Lung (tissue), 12 donors: ENCODE measurements around the gene C22orf23. TPM values are rescaled to one million over a fixed set of nuclear protein-coding genes. Genes with fewer than 3 reads are reported as not detected.
A peak's percentile ranks its signal among the peaks of the same experiment; 100 is the strongest.

Experiments
- ATAC-seq: fragments of 200-7000 bp; cut with Tn5 transposase; one replicate; pipeline ENCODE4 v1.9.1; 2020; ENCODE audit warnings: moderate number of reproducible peaks; ENCODE audit not compliant: insufficient read depth, low FRiP score
- DNase-seq, 3 donors: peaks; one replicate each; pipeline ENCODE4 v3.0.0-alpha.2; 2013 to 2017
- H3K27ac ChIP-seq, 2 donors: one replicate each; pipeline ENCODE4 v1.5.1; 2013; ENCODE audit warnings: mild to moderate bottlenecking in 2 of 2, moderate library complexity in 2 of 2, control low read depth in 1 of 2, inconsistent platforms in 1 of 2, low read depth in 1 of 2, low read length in 1 of 2
- H3K27me3 ChIP-seq, 3 donors: one replicate each; pipeline ENCODE4 v1.5.1; 2013; ENCODE audit warnings: low read length in 2 of 3; ENCODE audit not compliant: control insufficient read depth in 3 of 3, insufficient read depth in 3 of 3
- H3K36me3 ChIP-seq, 4 donors: one replicate each; pipeline ENCODE4 v1.5.1; 2013; ENCODE audit warnings: low read length in 4 of 4, mild to moderate bottlenecking in 1 of 4, moderate library complexity in 1 of 4; ENCODE audit not compliant: control insufficient read depth in 4 of 4, insufficient read depth in 4 of 4
- H3K4me1 ChIP-seq, 5 donors: one replicate each; pipeline ENCODE4 v1.5.1; 2013; ENCODE audit warnings: low read length in 5 of 5, mild to moderate bottlenecking in 2 of 5, moderate library complexity in 1 of 5; ENCODE audit not compliant: control insufficient read depth in 5 of 5, insufficient read depth in 5 of 5
- H3K4me3 ChIP-seq: one replicate; pipeline ENCODE4 v1.5.1; 2013; ENCODE audit warnings: mild to moderate bottlenecking, control low read depth, moderate library complexity
- H3K9ac ChIP-seq, 2 donors: one replicate each; pipeline ENCODE4 v1.5.1; 2013; ENCODE audit warnings: low read length in 2 of 2, control low read depth in 1 of 2; ENCODE audit not compliant: insufficient read depth in 1 of 2
- H3K9me3 ChIP-seq, 4 donors: one replicate each; pipeline ENCODE4 v1.5.1; 2013; ENCODE audit warnings: low read length in 3 of 4, mild to moderate bottlenecking in 1 of 4, moderate library complexity in 1 of 4; ENCODE audit not compliant: control insufficient read depth in 4 of 4, insufficient read depth in 3 of 4
- CTCF ChIP-seq: IDR thresholded peaks from 2 replicates; pipeline ENCODE4 v1.5.1; 2012; ENCODE audit warnings: mild to moderate bottlenecking; ENCODE audit errors: control extremely low read depth, extremely low read depth
- WGBS, 2 donors: extraction: QIAGEN DNeasy Blood & Tissue Kit; methylation state at CpG; one replicate each; pipeline ENCODE4 v1.1.7; 2013; 5-methylcytosine and 5-hydroxymethylcytosine counted together
- polyA plus RNA-seq, 2 donors: library from polyadenylated mRNA; stranded (reverse); fragments of 200-250 nt; gene quantifications; one replicate each; pipeline ENCODE4 v1.2.1, GENCODE V29; 2013
- total RNA-seq, 2 donors: library from RNA; depleted of rRNA in 1 of 2; stranded (reverse); fragments of >200 nt in 1 of 2; gene quantifications; one replicate each; pipeline ENCODE4 v1.2.1, GENCODE V29; 2014 to 2021
- donor health status: control.
- donor health status: control.
- donor health status: Bipolar disorder and iron deficiency.
- donor health status: healthy.
- donor health status: DM: yes; HTN: yes; CAD: no.

The C22orf23 gene
- total and polyA plus RNA-seq, 4 donors = 1.1 to 4.2 (median 1.5) TPM

GRCh38 chr22:37925330-37925729 is 28.1 kb downstream of the C22orf23 start:
- no peak overlapping the region for H3K4me3 ChIP-seq
- H3K27ac ChIP-seq = peak overlapping the region in 1 of 2 donors; percentile 41
- WGBS, 2 donors = 79 to 86% methylated on average over 3 of the region's 3 CpGs
- peaks cover 0 to 4% (median 0%) of the 10 kb centered on the region in 5 donors for H3K4me1 ChIP-seq
- H3K27me3 ChIP-seq = peaks cover 0 to 6% (median 0%) of the 10 kb centered on the region in 3 donors
- H3K9ac ChIP-seq = no peak overlapping the region
- H3K36me3 ChIP-seq = peaks cover 10 to 55% (median 15%) of the 10 kb centered on the region in 4 donors
- DNase-seq = no peak
- TF ChIP-seq CTCF = no peak
- ATAC-seq = no peak
- no peaks in the 10 kb centered on the region for H3K9me3 ChIP-seq

GRCh38 chr22:37924386-37925065 is 28.9 kb downstream of the C22orf23 start:
- WGBS, 2 donors = 90 to 95% methylated on average over 18 of the region's 18 CpGs
- Histone ChIP-seq H3K9ac (peak overlapping the region in 1 of 2 donors; percentile 5), H3K9me3 (no peaks in the 10 kb centered on the region), H3K4me3 (no peak overlapping the region), H3K27ac (peak overlapping the region in 1 of 2 donors; percentile 41), H3K27me3 (peaks cover 0 to 6% (median 0%) of the 10 kb centered on the region in 3 donors), H3K4me1 (peaks cover 0 to 6% (median 0%) of the 10 kb centered on the region in 5 donors), H3K36me3 (peaks cover 10 to 57% (median 16%) of the 10 kb centered on the region in 4 donors)
- ATAC-seq (no peak), DNase-seq (no peak)
- TF ChIP-seq CTCF = no peak

GRCh38 chr22:37923927-37924326 is 29.5 kb downstream of the C22orf23 start:
- 91 to 92% methylated on average over 4 of the region's 4 CpGs for WGBS, 2 donors
- Histone ChIP-seq H3K4me3 (no peak overlapping the region), H3K27me3 (peaks cover 0 to 6% (median 0%) of the 10 kb centered on the region in 3 donors), H3K9ac (peak overlapping the region in 1 of 2 donors; percentile 5), H3K9me3 (no peaks in the 10 kb centered on the region), H3K27ac (no peak overlapping the region), H3K4me1 (peaks cover 0 to 5% (median 0%) of the 10 kb centered on the region in 5 donors), H3K36me3 (peaks cover 11 to 56% (median 18%) of the 10 kb centered on the region in 4 donors)
- DNase-seq = no peak
- no peak for TF ChIP-seq CTCF
- no peak for ATAC-seq
